Renal cortical epithelial cell (primary cell): ENCODE results near the gene RGCC. TPM values are rescaled to one million over a fixed set of nuclear protein-coding genes. Genes with fewer than 3 reads are reported as not detected.
"Not testable (repeated sequence)": the region's sequence is repeated elsewhere in the genome, so short reads cannot be mapped to it uniquely, and the experiment has no call there.

ENCODE experiments used
- DNase-seq: peaks from one replicate; pipeline ENCODE4 v3.0.0-alpha.2; 2011; ENCODE audit warnings: low read depth
- total RNA-seq: library from RNA; depleted of rRNA; stranded (reverse); fragments of >200 nt; gene quantifications from 2 replicates; pipeline ENCODE4 v1.2.3, GENCODE V29; 2014

RGCC gene
- 1.9 and 3.0 TPM in 2 replicates for total RNA-seq

- DNase-seq = peak; percentile 29
Observed at GRCh38 chr13:41456768-41457588, at the start of gene RGCC. Gene RGCC, plus strand, starts transcription at chr13:41457550. Its CDS starts 158 bp downstream, at chr13:41457708.

GRCh38 chr13:41408121-41408520, 49.2 kb upstream of the RGCC start:
- no peak for DNase-seq

- DNase-seq = no peak
Observed at GRCh38 chr13:41408746-41409145, 48.6 kb upstream of the RGCC start.

DNA sequence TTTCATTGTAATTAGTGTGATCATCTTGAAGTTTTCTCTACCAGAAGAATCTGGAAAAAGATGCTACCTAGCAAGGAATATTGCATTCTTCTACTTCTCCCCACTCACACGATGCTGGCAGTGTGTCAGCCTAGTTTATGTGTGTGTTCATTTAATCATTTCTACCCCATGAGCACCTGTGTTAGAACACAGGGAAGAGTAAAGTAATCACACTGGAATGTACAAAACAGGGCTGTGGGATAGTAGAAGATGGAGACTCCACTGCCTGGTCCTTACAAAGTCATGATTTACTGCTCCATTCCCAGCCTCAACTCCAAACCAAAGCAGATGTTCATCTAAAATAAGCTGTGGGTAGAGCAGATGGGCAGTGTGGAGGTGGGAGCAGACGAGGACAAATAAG, 47.7 kb upstream of the RGCC start:
- DNase-seq = no peak

DNA sequence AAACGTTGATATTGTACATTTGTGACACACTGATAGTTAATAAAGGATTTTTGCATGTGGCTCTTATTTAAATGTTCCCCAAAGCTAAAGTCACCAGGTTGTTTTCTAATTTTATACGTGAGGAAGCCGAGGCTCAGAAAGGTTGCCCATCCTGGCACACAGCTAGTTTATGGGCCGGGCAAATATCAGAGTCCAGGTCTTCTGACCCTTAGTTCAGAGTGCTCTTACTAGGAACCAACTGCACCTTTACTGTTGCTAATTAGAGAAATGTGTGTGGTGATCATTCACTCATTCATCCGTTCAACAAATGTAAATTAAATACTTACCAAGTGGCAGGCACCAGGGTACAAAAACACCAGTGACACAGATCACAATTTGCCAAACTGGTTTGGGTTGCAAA, 46.3 kb upstream of the RGCC start:
- DNase-seq = no peak

DNA sequence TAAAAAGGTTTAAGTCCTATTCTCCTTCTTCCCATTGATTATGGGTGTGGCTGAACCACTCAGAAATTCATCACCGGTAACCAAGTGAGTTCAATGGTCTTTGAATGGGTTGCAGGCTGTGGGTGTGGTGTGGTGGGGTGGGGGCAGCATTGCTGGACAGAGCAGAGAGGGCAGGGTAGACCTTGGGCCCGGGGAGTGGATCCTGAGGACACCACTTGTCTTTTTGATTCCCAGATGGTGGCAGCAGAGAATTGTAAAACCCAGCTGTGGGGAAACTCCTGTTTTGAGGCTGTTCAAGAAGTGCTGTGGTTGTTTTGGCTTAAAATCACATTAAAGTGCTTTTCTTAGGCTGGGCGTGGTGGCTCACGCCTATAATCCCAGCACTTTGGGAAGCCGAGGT, 45.8 kb upstream of the RGCC start:
- peak; percentile 44 for DNase-seq

DNA sequence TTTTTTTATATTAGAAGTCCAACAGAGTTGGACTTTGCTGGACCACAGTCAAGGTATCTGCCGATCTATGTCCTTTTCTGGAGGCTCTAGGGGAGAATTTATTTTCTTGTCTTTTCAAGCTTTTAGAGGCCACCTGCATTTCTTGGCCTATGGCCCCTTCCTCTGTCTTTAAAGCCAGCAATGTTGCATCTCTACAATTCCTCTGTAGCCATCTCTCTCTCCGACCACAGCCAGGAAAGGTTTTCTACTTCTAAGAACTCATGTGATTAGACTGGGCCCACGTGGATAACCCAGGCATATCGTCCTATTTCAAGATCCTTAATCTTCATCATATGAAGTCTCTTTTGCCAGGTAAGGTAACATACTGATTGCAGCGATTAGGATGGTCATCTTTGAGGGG, 43.5 kb upstream of the RGCC start:
- DNase-seq = no peak

- no peak for DNase-seq
Observed at GRCh38 chr13:41416276-41416675, 41.1 kb upstream of the RGCC start.

- DNase-seq = no peak
Observed at GRCh38 chr13:41418027-41418426, 39.3 kb upstream of the RGCC start.

DNA sequence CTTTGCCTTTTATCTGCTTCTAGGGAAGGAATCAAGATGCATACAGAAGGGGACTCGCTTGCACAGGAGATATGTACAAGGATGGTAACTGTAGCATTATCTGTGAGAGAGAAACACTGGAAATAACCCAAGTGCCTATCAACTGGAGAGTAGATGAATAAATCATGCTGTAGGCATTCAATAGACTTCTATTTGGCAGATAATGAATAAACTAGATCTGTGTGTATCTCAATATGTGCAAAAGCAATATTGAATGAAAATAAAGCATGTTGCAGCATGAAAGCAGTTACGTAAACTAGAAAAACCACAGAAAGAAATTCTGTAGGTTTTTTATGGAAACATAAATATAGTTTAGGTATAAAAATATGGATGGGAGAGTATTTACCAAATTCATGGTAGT, 38.6 kb upstream of the RGCC start:
- DNase-seq = no peak

DNA sequence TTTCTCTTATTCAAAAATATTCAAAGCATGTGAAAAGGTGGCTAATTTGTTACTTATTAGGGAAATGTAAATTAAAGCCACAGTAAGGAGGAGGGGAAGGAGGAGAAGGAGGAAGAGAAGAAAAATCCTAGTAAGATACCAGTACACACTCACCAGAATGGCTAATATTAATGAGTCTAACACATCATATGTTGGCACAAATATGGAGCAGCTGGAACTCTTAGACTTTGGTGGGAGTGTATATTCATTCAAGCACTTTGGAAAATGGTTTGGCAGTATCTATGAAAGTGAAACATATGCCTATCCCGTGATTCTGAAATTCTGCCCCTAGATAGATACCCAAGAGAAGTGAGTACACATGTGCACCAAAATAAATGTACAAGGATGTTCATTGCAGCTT, 38.1 kb upstream of the RGCC start:
- no peak for DNase-seq

DNA sequence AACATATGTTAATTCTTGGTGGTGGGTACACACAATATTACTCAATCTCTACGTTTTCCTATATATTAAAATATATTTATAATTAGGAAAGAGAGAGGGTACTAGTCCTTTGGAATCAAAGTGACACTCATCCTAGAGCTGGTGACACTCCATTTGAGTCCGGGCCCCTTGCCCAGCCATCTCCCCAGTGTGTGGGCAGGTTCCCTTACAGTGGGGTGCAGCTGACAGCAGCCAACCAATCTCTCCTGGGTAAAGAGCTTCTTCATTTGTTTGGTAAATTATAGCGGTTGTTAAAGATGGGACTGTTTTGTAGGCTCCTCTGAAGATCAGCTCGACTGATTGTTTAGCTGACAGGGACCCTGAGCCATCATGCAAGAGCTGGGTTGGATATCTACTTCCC, 37.2 kb upstream of the RGCC start:
- no peak for DNase-seq

GRCh38 chr13:41421330-41421729, 36.0 kb upstream of the RGCC start:
- not testable (repeated sequence) for DNase-seq

DNA sequence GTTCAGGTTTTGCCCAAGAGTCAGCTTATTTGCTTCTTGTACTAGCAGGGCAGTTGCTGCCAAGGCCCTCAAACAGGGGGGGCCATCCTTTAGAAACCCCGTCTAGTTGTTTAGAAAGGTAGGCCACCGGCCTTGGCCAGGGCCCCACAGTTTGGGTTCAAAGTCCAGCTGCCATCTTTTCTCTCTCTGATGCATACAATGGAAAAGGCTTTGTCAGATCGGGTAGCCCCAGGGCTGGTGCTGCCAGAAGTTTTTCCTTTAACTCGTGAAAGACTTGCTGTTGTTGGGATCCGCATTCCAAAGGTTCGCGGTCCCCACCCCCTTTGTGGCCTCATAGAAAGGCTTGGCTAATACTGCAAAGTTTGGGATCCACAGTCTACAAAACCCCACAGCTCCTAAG, 35.4 kb upstream of the RGCC start:
- not testable (repeated sequence) for DNase-seq

- not testable (repeated sequence) for DNase-seq
Observed at GRCh38 chr13:41423259-41423658, 34.1 kb upstream of the RGCC start.

DNA sequence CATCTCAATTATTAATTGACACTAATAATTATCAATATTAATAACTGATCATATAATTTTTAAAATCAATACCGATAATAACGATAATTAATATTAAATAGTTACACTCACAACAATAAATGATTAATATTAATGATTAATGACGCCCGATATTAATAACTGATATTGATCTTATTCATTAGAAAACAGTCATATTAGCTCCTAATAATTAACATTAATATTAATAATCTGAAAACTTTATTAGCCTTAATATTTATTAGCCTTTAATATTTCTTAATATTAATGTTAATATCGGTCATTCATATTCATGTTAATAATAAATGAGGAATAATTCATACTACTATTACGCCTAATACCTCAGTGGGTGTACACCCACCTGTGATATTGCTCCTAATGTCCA, 32.7 kb upstream of the RGCC start:
- not testable (repeated sequence) for DNase-seq

GRCh38 chr13:41426047-41426446, 31.3 kb upstream of the RGCC start:
- no peak for DNase-seq

- no peak for DNase-seq
Observed at GRCh38 chr13:41427666-41428065, 29.7 kb upstream of the RGCC start.

- DNase-seq = no peak
Observed at GRCh38 chr13:41428155-41428554, 29.2 kb upstream of the RGCC start.

DNA sequence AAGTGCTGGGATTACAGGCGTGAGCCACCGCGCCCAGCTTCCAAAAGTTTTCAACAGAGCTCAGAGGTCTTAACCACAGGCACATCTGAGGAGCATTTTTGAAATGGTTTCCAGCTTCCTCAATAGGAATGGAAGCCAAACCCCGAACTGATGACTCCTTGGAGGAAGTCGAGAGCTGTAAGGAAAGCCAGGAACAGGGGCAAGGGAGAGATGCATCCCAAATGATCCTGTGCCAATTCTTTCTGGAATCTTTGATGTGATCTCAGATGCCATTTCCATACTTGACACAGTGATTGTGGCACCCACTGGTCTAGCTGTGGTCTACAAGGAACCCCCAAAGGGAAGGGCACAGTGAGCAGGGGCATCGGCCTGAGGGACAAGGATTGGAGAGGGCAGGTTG, 23.3 kb upstream of the RGCC start:
- DNase-seq = not testable (repeated sequence)

- no peak for DNase-seq
Observed at GRCh38 chr13:41434831-41435520, 22.4 kb upstream of the RGCC start.

DNA sequence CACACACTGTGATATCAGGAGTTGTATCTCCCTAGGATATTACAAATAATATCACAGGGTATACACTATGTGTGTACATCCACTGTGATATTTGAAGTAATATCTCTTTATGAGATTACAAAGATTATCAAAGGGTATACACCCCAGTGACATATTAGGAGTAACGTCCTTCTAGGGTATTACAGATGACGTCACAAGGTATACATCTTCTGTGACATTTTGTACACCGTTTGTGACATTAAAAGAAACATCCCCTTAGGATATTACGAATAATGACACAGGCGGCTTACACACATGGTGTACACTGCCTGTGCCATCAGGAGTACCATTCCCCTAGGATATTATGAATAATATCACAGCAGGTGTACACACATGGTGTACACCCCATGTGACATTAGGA, 13.4 kb upstream of the RGCC start:
- no peak for DNase-seq

GRCh38 chr13:41452462-41452861, 4.9 kb upstream of the RGCC start:
- no peak for DNase-seq
